K562 (cell line): ENCODE results near the gene RPTN. TPM values are rescaled to one million over a fixed set of nuclear protein-coding genes. Genes with fewer than 3 reads are reported as not detected.

Source experiments
- ATAC-seq: fragments of 200-7000 bp; cut with Tn5 transposase; 3 replicates; pipeline ENCODE4 v1.9.1; 2020; ENCODE audit warnings: moderate library complexity
- BruUV-seq: library from RNA; stranded (reverse); fragments of 400-500 nt; replicated peaks from 2 replicates; lab custom pipeline; 2021; lab: Mats Ljungman, UMichigan
- CTCF ChIA-PET: fragments of 300-600 bp; formaldehyde crosslinking; extraction: SDS; loops from one replicate; lab custom pipeline; 2021; ENCODE audit warnings: low intra/inter-chr PET ratio; lab: Yijun Ruan, JAX
- POLR2A ChIA-PET: fragments of 300-600, 350-650 bp; sonication (Branson Sonifier 250); formaldehyde crosslinking; extraction: SDS; loops from one replicate; lab custom pipeline; 2021; ENCODE audit warnings: antibody characterized with exemption, inconsistent platforms; lab: Yijun Ruan, JAX
- DNase-seq, 4 experiments: peaks; one replicate each; pipeline versions ENCODE4 v3.0.0 to v3.0.0-alpha.2; 2011 to 2018; ENCODE audit warnings: low spot score in 3 of 4, mixed read lengths in 3 of 4; ENCODE audit errors: extremely low read depth in 1 of 4
- FAIRE-seq: peaks from 2 replicates; lab custom pipeline; 2011; peaks lifted over from hg19 to GRCh38; lab: Jason Lieb, UNC
- H2AFZ ChIP-seq: 2 replicates; pipeline ENCODE4 v1.6.0; 2011; ENCODE audit warnings: low read depth, low read length, control low read depth, inconsistent platforms
- H3K27ac ChIP-seq: fragments of 200-600 bp; 3 replicates; pipeline ENCODE4 v1.8.0; 2011; ENCODE audit warnings: low read depth, mild to moderate bottlenecking, control low read depth, inconsistent platforms, low read length, moderate library complexity, mixed read lengths; ENCODE audit errors: extremely low read depth
- H3K27me3 ChIP-seq, 2 experiments: fragments of 300-600 bp in 1 of 2; 2 replicates in 1 of 2; 3 replicates in 1 of 2; pipeline versions ENCODE4 v1.6.0 to v1.8.0; 2011; ENCODE audit warnings: inconsistent platforms in 2 of 2, low read length in 2 of 2, mild to moderate bottlenecking in 1 of 2, mixed read lengths in 1 of 2, moderate library complexity in 1 of 2; ENCODE audit not compliant: control insufficient read depth in 2 of 2, insufficient read depth in 2 of 2
- H3K36me3 ChIP-seq: fragments of 300-600 bp; 3 replicates; pipeline ENCODE4 v1.8.0; 2011; ENCODE audit warnings: mild to moderate bottlenecking, low read length, inconsistent platforms; ENCODE audit not compliant: control insufficient read depth, insufficient read depth
- H3K4me1 ChIP-seq, 2 experiments: fragments of 200-600 bp in 1 of 2; replicated peaks in 1 of 2; 2 replicates in 1 of 2; 3 replicates in 1 of 2; pipeline versions ENCODE4 v1.5.1 to v1.8.0; 2011; ENCODE audit warnings: inconsistent platforms in 2 of 2, low read length in 2 of 2, mild to moderate bottlenecking in 1 of 2, mixed read lengths in 1 of 2, moderate library complexity in 1 of 2; ENCODE audit not compliant: control insufficient read depth in 2 of 2, insufficient read depth in 2 of 2
- H3K4me2 ChIP-seq: 2 replicates; pipeline ENCODE4 v1.6.1; 2011; ENCODE audit warnings: low read length, control low read depth, inconsistent platforms, mixed read lengths; ENCODE audit not compliant: insufficient read depth
- H3K4me3 ChIP-seq: fragments of 200-600 bp; sonication (generic), shearing (Covaris generic); 2 replicates; pipeline ENCODE4 v1.5.1; 2016; ENCODE audit warnings: control low read depth, inconsistent platforms
- H3K79me2 ChIP-seq: fragments of 200-600 bp; 3 replicates; pipeline ENCODE4 v1.8.0; 2011; ENCODE audit warnings: low read length, inconsistent platforms; ENCODE audit not compliant: control insufficient read depth, insufficient read depth
- H3K9ac ChIP-seq, 2 experiments: 2 replicates each; pipeline versions ENCODE4 v1.6.0 to v1.6.1; 2011; ENCODE audit warnings: low read depth in 2 of 2, low read length in 2 of 2, control low read depth in 1 of 2, inconsistent platforms in 1 of 2, mild to moderate bottlenecking in 1 of 2, mixed read lengths in 1 of 2; ENCODE audit not compliant: insufficient read depth in 1 of 2
- H3K9me1 ChIP-seq: one replicate; pipeline ENCODE4 v1.6.0; 2011; ENCODE audit warnings: inconsistent platforms, mild to moderate bottlenecking, low read length, moderate library complexity; ENCODE audit not compliant: control insufficient read depth, insufficient read depth
- H3K9me3 ChIP-seq: replicated peaks from 2 replicates; pipeline ENCODE4 v1.5.1; 2011; ENCODE audit warnings: low read depth, low read length, inconsistent platforms; ENCODE audit not compliant: control insufficient read depth, insufficient read depth
- H4K20me1 ChIP-seq: replicated peaks from 2 replicates; pipeline ENCODE4 v1.6.1; 2011; ENCODE audit warnings: low read length, inconsistent platforms, mixed read lengths; ENCODE audit not compliant: control insufficient read depth, insufficient read depth
- C11orf30 ChIP-seq: fragments of 450-650 bp; IDR thresholded peaks from 2 replicates; pipeline ENCODE4 v1.6.1; 2016; ENCODE audit warnings: low read depth, mild to moderate bottlenecking
- ELF2 ChIP-seq: fragments of 250-450 bp; sonication (Bioruptor Pico); IDR thresholded peaks from 2 replicates; pipeline ENCODE4 v1.5.0; 2021; ENCODE audit warnings: mild to moderate bottlenecking
- GMEB1 ChIP-seq: fragments of 250-450 bp; sonication (Bioruptor Pico); IDR thresholded peaks from 2 replicates; pipeline ENCODE4 v1.4.0; 2020; ENCODE audit warnings: mild to moderate bottlenecking
- MAFF ChIP-seq: IDR thresholded peaks from 2 replicates; pipeline ENCODE4 v1.6.1; 2012; ENCODE audit warnings: low read length, improper control_type of control experiment
- MAFG ChIP-seq: fragments of 450-650 bp; conservative IDR thresholded peaks from 2 replicates; pipeline ENCODE4 v1.6.1; 2016; ENCODE audit warnings: missing genetic modification characterization, missing compliant biosample characterization
- MAFK ChIP-seq: IDR thresholded peaks from 2 replicates; pipeline ENCODE4 v1.6.1; 2011; ENCODE audit warnings: low read length, improper control_type of control experiment
- MCM2 ChIP-seq: fragments of 450-650 bp; IDR thresholded peaks from 2 replicates; pipeline ENCODE4 v1.6.1; 2017; ENCODE audit warnings: low read depth, mild to moderate bottlenecking
- RBM17 ChIP-seq: fragments of 200-400 bp; formaldehyde crosslinking; IDR thresholded peaks from 2 replicates; pipeline ENCODE4 v1.6.1; 2017; ENCODE audit warnings: low read depth, mild to moderate bottlenecking, low read length, borderline replicate concordance
- ZNF146 ChIP-seq: IDR thresholded peaks from one replicate; pipeline ENCODE4 v1.6.1; 2018; ENCODE audit warnings: missing compliant biosample characterization; ENCODE audit not compliant: unreplicated experiment
- ZNF316 ChIP-seq: fragments of 450-650 bp; IDR thresholded peaks from 2 replicates; pipeline ENCODE4 v1.6.1; 2016
- ZNF57 ChIP-seq: fragments of 450-650 bp; formaldehyde crosslinking; IDR thresholded peaks from 2 replicates; pipeline ENCODE4 v1.4.0; 2020; ENCODE audit warnings: mild to moderate bottlenecking, moderate library complexity
- WGBS: fragments of 100-300 bp; shearing (Covaris generic); methylation state at CpG from one replicate; pipeline ENCODE4 v1.1.6; 2016; ENCODE audit warnings: low coverage, mixed read lengths; ENCODE audit not compliant: insufficient coverage; ENCODE audit errors: missing lambda C conversion rate; 5-methylcytosine and 5-hydroxymethylcytosine counted together
- in situ Hi-C: fragments of 300-500 bp; cut with MboI; formaldehyde crosslinking; loops from 4 replicates; pipeline ENCODE4 v1.15.0; 2018; ENCODE audit warnings: inconsistent platforms, mixed read lengths
- intact Hi-C: fragments of 100-400 bp; cut with micrococcal nuclease; formaldehyde crosslinking; loops from 2 replicates; pipeline ENCODE4 v1.14.2; 2022
- polyA plus RNA-seq, 8 experiments: library from polyadenylated mRNA; depleted of rRNA in 4 of 8; stranded (reverse) in 5 of 8; unstranded in 3 of 8; fragments of >200 nt; fragmentation: Nextera tagmentation in 2 of 8; fragmentation: Illumina TruSeq in 1 of 8; extraction: Ambion mirVana in 2 of 8; extraction: Trizol in 1 of 8; gene quantifications; 2 replicates each; pipeline versions ENCODE4 v1.2.1 to v1.2.3, GENCODE V29; 2011 to 2014; ENCODE audit warnings: inconsistent platforms in 1 of 8, missing spikeins in 1 of 8
- total RNA-seq, 7 experiments: library from RNA; depleted of rRNA in 6 of 7; stranded (reverse); fragments of >200 nt in 6 of 7; fragmentation: Illumina TruSeq in 2 of 7; extraction: Trizol in 2 of 7; gene quantifications; 2 replicates each; pipeline versions ENCODE4 v1.2.1 to v1.2.3, GENCODE V29; 2011 to 2021; ENCODE audit warnings: low replicate concordance in 1 of 7

Gene RPTN
- total and polyA plus RNA-seq, 9 of the 15 experiments (the other 6 are each of a cell fraction or from before 2014, with no cell fraction given), result not detected

DNA sequence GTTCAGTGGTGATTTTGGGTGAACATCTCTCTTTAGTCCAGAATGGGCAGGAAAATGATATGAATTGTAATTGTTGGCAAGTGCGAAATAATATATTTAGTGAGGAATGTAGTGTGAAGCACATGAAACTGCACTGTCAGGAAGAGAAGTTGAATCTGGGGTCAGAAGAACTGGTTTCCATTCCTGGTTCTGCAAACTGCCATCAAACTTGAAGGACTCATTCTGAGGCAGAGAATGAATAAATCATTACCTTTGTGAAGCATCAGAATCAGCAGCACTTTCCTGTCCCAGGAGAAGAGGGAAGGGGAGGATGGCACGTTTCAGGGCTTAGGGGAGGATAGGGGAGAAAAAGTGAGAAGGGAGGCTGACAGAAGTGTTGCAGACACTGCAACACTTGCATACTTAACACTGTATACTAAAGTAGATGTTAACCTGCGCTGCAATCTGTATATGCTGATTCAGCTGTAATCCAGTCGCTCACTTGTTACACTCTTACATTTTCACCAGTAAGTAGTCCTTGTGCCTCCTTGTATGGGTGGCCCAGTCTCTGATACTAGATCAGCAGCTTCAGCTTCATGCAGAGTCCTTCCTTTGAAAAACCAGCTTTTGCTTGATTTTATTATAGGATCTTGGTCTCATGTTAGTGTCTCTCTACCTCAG lies 10.5 kb upstream of the RPTN start:
- H2AFZ ChIP-seq, result no peak overlapping the region
- CTCF ChIA-PET, result no interaction called here
- BruUV-seq, result no TSS peak
- no peak for DNase-seq
- POLR2A ChIA-PET, result interaction anchor here (0.8 to 1.0 kb wide), 2 partner anchors 11 to 203 kb away, joined by 3 read pairs; partner anchors contain the start of gene RPTN
- H3K4me2 ChIP-seq, result no peak overlapping the region
- no peak overlapping the region for H3K27ac ChIP-seq
- no peaks in the 10 kb centered on the region for H3K9me3 ChIP-seq
- WGBS, result 0% methylated on average over 4 of the region's 4 CpGs
- no peak for ATAC-seq
- H3K79me2 ChIP-seq, result no peaks in the 10 kb centered on the region
- no peak for TF ChIP-seq ZNF57
- TF ChIP-seq MAFG (tag), result peak; percentile 84
- TF ChIP-seq MAFF, result peak; percentile 79
- no peak for TF ChIP-seq RBM17
- peak; percentile 75 for TF ChIP-seq MAFK
- TF ChIP-seq ZNF316, result peak; percentile 87
- TF ChIP-seq C11orf30, result peak; percentile 82
- no peaks in the 10 kb centered on the region for H4K20me1 ChIP-seq
- H3K36me3 ChIP-seq, result no peaks in the 10 kb centered on the region
- in situ Hi-C loops (no loop called here), intact Hi-C loops (no loop called here)
- no peaks in the 10 kb centered on the region for H3K9me1 ChIP-seq
- no peaks in the 10 kb centered on the region for H3K27me3 ChIP-seq
- H3K4me1 ChIP-seq, result no peaks in the 10 kb centered on the region
- no peak overlapping the region for H3K9ac ChIP-seq
- FAIRE-seq, result no peak
- no peak overlapping the region for H3K4me3 ChIP-seq

DNA sequence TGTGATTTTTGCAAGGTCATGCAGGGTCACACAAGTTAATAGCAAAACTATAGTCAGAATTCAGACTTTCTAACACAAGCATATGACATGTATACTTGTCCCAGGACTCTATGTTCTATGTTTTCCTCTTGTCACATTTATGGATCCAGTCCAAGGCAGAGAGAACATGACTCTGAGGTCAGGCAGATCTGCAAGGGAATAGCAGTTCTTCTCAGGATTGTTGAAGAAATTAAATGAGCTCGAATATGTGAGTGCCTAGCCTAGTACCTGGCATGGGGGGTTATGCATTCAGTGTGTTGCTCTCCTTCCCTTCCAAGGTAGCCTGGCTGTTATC lies 9.5 kb upstream of the RPTN start:
- Histone ChIP-seq H3K27ac (no peak overlapping the region), H3K4me3 (no peak overlapping the region), H3K79me2 (no peaks in the 10 kb centered on the region), H3K4me2 (no peak overlapping the region), H3K36me3 (no peaks in the 10 kb centered on the region)
- ChIA-PET CTCF (no interaction called here), POLR2A (interaction anchor here (1.0 kb wide), 1 partner anchor 10 kb away, joined by 3 read pairs; the partner anchor contains the start of gene RPTN)
- ATAC-seq (no peak), FAIRE-seq (no peak)
- no TSS peak for BruUV-seq
- TF ChIP-seq ELF2 (CRISPR knock-in tag) (no peak), MCM2 (no peak), ZNF146 (CRISPR knock-in tag) (no peak), GMEB1 (CRISPR knock-in tag) (no peak)
- TF ChIP-seq, all 486 proteins: peak for 0
- Histone ChIP-seq H3K9me3 (no peaks in the 10 kb centered on the region), H3K4me1 (no peaks in the 10 kb centered on the region), H3K27me3 (no peaks in the 10 kb centered on the region), H3K9ac (no peak overlapping the region), H4K20me1 (no peaks in the 10 kb centered on the region), H2AFZ (no peak overlapping the region), H3K9me1 (no peaks in the 10 kb centered on the region)
- 0% methylated on average over 1 of the region's 1 CpG for WGBS
- intact Hi-C loops, result no loop called here
- DNase-seq, result no peak
- in situ Hi-C loops, result no loop called here
